GM13976 (cell line): ENCODE results near the gene FAAH.

Source experiments
- DNase-seq: peaks from one replicate; pipeline ENCODE4 v3.0.0; 2012; ENCODE audit warnings: low spot score
- in situ Hi-C: fragments of 300-500 bp; cut with MboI; formaldehyde crosslinking; loops from one replicate; pipeline ENCODE4 v1.12.0; 2022; ENCODE audit warnings: low sequenced_read_pairs, mixed read lengths, inconsistent platforms; ENCODE audit not compliant: unreplicated experiment
- TF ChIP-seq, protein P1 (sequence below): IDR thresholded peaks from 2 replicates; pipeline ENCODE4 v1.5.1; 2012; ENCODE audit warnings: borderline replicate concordance, mild to moderate bottlenecking; ENCODE audit not compliant: insufficient read depth; ENCODE audit errors: extremely low read depth, missing control alignments, control extremely low read depth

Gene FAAH

DNA sequence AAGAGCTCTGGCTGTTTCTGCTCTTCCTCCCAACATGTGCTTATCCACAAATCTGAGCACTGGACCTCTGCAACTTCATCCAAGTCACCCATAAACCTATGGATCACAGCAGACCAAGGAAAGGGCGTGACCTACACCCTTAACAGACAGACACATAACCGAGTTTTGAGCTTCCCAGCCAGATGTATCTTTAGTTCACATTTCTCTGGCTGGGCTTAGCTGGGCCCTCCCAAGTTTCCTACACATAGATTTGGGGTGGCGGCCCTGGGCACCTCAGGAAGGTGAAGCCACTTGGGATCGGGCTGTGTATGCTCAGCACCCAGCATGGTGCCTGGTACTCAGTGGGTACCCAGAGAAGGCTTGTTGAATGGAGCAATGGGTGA, 26.4 kb downstream of the FAAH start:
- in situ Hi-C loops = no loop called here
- TF ChIP-seq, protein P1, sequence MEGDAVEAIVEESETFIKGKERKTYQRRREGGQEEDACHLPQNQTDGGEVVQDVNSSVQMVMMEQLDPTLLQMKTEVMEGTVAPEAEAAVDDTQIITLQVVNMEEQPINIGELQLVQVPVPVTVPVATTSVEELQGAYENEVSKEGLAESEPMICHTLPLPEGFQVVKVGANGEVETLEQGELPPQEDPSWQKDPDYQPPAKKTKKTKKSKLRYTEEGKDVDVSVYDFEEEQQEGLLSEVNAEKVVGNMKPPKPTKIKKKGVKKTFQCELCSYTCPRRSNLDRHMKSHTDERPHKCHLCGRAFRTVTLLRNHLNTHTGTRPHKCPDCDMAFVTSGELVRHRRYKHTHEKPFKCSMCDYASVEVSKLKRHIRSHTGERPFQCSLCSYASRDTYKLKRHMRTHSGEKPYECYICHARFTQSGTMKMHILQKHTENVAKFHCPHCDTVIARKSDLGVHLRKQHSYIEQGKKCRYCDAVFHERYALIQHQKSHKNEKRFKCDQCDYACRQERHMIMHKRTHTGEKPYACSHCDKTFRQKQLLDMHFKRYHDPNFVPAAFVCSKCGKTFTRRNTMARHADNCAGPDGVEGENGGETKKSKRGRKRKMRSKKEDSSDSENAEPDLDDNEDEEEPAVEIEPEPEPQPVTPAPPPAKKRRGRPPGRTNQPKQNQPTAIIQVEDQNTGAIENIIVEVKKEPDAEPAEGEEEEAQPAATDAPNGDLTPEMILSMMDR = no peak
- no peak for DNase-seq

DNA sequence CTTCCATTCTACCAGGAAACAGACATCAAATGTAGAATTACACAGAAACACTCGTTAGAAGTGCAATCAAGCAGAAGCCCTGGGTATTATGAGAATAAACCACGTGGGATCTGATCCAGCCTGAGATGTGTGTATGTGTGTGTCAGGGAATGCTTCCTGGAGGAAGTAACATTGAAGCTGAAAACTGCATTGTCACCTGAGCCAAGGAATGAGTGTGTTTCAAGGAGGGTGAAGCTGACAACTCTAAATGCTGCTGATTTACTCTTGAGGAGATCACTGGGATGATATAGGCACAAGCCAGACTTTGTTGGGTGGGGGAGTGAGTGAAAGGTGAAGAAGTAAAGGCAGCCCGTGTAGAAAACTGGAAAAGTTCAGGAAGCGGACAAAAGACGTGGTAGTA, 27.6 kb downstream of the FAAH start:
- no peak for DNase-seq
- in situ Hi-C loops = no loop called here
- TF ChIP-seq, protein P1 = no peak

DNA sequence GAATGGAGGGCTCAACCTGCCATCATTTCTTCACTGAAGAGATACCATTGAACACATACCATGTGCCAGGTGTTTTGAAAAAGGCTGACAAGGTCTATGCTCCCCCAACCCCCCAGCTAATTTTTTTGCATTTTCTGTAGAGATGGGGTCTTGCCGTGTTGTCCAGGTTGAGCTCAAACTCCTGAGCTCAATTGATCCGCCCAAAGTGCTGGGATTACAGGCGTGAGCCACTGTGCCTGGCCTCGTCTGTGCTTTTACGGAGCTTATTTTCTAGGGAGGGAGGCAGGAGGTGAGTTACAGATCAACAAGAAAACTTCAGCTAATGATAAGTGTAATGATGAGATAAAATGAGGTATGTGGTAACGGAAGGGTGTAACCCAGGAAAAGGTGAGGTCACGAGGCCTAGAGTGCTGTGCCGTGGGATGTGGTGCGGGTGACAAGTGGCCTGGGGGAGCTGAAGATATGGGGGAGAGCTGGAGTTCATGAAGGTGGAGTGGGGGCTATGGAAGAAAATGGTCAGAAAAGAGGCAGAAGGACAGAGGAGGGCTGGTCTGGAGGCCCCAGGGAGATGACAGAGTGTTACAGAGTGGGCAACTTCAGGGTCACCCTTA, 28.2 kb downstream of the FAAH start:
- no peak for DNase-seq
- in situ Hi-C loops = no loop called here
- TF ChIP-seq, protein P1 = no peak

DNA sequence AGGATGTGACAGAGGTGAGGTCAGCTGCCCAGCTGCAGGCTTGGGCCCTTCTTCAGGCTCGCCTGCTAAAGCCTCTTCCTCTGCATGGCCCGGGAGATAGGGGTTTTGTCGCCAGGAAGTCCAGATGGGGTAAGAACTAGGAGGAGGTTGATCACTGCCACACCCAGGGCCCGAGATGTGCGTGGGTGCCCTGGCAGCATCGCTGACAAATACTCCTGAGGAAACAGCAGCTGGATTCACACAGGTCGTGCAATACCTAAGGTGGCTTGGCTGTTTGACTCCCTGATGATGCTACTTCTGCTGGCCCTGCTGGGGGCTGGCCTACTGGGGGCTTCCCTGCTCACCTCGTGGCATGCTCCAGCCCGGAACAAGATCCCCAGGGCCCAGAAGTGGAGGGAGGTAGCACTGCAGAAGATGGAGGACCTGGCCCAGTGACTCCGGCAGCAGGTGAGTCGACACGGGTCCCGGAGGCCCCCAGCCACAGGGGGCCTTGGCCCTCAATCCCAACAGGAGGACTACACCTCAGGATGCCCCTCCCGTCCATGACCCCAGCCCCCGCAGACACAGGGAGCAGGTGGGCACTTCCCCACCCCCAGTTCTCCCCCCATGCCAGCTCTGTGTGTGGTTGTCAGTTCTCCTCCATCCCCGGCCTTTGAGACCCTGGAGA, 29.6 kb downstream of the FAAH start:
- no peak for DNase-seq
- in situ Hi-C loops = no loop called here

DNA sequence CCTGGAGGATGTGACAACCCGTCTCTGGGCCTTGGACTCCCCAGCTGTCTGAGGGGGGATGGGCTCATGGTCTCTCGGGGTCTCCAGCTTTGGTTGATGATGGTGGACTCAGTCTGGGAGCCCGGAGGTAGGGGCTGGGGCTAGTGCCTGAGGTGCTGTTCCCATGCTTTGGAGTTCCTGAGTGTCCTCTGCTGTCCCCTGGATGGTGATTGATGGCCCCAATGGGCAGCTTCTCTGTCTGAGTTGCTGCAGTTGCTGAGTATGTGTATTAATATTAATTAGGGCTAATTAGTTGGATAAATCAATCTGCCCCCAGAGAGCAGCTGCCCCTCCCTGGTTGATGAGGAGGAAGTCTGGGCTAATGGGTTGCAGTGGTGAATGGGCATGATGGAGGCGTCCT, 30.6 kb downstream of the FAAH start:
- no peak for DNase-seq
- TF ChIP-seq, protein P1 = no peak
- in situ Hi-C loops = no loop called here

More for the DNA sequence above, 29.6 kb downstream of the FAAH start:
- TF ChIP-seq, protein P1 = no peak

DNA sequence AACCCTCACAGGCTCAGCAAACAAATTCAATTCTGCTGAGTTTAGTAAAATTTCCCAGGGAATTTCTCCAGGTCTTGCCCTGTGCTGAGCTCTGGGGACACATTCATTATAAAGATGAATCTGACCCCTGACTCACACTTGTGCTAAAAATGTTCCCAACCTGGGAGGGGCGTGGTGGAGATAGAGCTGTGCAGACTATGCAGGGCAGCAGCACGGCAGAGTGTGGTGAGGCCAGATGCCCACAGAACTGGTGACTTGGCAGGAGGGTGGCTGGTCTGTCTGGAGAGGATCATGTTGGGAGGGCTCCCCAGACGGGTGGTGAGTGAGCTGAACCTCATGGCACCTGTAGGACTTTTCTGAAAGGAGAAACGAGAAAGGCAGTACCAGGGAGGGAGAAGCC, 31.6 kb downstream of the FAAH start:
- TF ChIP-seq, protein P1 = no peak
- no peak for DNase-seq
- in situ Hi-C loops = no loop called here
